OCI-LY1 (cell line): ENCODE data around the gene DMD.

Experiments used
- H2AFZ ChIP-seq: fragments of 200-600 bp; sonication (generic), shearing (Covaris generic); 2 replicates; pipeline ENCODE4 v1.6.0; 2014; ENCODE audit warnings: antibody characterized with exemption, mild to moderate bottlenecking, low read length
- H3F3A ChIP-seq: fragments of 200-600 bp; sonication (generic), shearing (Covaris generic); 2 replicates; pipeline ENCODE4 v1.6.0; 2014; ENCODE audit warnings: mild to moderate bottlenecking, antibody characterized with exemption, low read length, moderate library complexity; ENCODE audit not compliant: insufficient read depth
- H3K27ac ChIP-seq: fragments of 200-600 bp; sonication (generic); 2 replicates; pipeline ENCODE4 v1.5.1; 2014; ENCODE audit warnings: low read length, mixed run types, mild to moderate bottlenecking, low read depth; ENCODE audit not compliant: poor library complexity, severe bottlenecking
- H3K27me3 ChIP-seq: fragments of 200-600 bp; sonication (generic); 2 replicates; pipeline ENCODE4 v1.6.0; 2014; ENCODE audit warnings: antibody characterized with exemption, mild to moderate bottlenecking, low read length, moderate library complexity; ENCODE audit not compliant: insufficient read depth
- H3K36me3 ChIP-seq: fragments of 200-600 bp; sonication (generic); 2 replicates; pipeline ENCODE4 v1.6.1; 2014; ENCODE audit warnings: mild to moderate bottlenecking, antibody characterized with exemption, low read length, moderate library complexity, mixed read lengths; ENCODE audit not compliant: insufficient read depth
- H3K4me1 ChIP-seq: fragments of 200-600 bp; sonication (generic); 2 replicates; pipeline ENCODE4 v1.5.1; 2014; ENCODE audit warnings: mild to moderate bottlenecking, low read length, moderate library complexity; ENCODE audit not compliant: insufficient read depth, severe bottlenecking
- H3K4me2 ChIP-seq: fragments of 200-600 bp; sonication (generic), shearing (Covaris generic); 2 replicates; pipeline ENCODE4 v1.6.1; 2014; ENCODE audit warnings: low read length
- H3K4me3 ChIP-seq: fragments of 200-600 bp; sonication (generic); 2 replicates; pipeline ENCODE4 v1.5.1; 2014; ENCODE audit warnings: low read length, low read depth, mild to moderate bottlenecking, mixed read lengths; ENCODE audit not compliant: poor library complexity, severe bottlenecking
- H3K79me2 ChIP-seq: fragments of 200-600 bp; shearing (Covaris generic); 2 replicates; pipeline ENCODE4 v1.6.1; 2016; ENCODE audit warnings: mixed run types, low read length, mixed read lengths; ENCODE audit not compliant: insufficient read depth
- H3K9ac ChIP-seq: fragments of 200-600 bp; sonication (generic), shearing (Covaris generic); 2 replicates; pipeline ENCODE4 v1.6.1; 2014; ENCODE audit warnings: mild to moderate bottlenecking, low read length, mixed read lengths
- H3K9me2 ChIP-seq: fragments of 200-600 bp; sonication (generic), shearing (Covaris generic); 2 replicates; pipeline ENCODE4 v1.6.1; 2014; ENCODE audit warnings: low read depth, mild to moderate bottlenecking, low read length, mixed read lengths
- H3K9me3 ChIP-seq: fragments of 200-600 bp; shearing (Covaris generic); 2 replicates; pipeline ENCODE4 v1.6.1; 2014; ENCODE audit warnings: low read length, mixed read lengths
- H4K20me1 ChIP-seq: fragments of 200-600 bp; sonication (generic), shearing (Covaris generic); 2 replicates; pipeline ENCODE4 v1.6.0; 2016; ENCODE audit warnings: mild to moderate bottlenecking, low read length; ENCODE audit not compliant: insufficient read depth
- CTCF ChIP-seq: fragments of 200-600 bp; sonication (generic), shearing (Covaris generic); IDR thresholded peaks from 2 replicates; pipeline ENCODE4 v1.5.1; 2017; ENCODE audit warnings: mild to moderate bottlenecking, antibody characterized with exemption, low read length, moderate library complexity, mixed read lengths
- EZH2 ChIP-seq: fragments of 200-600 bp; sonication (generic), shearing (Covaris generic); IDR thresholded peaks from 2 replicates; pipeline ENCODE4 v1.8.0; 2017; ENCODE audit warnings: borderline replicate concordance, mixed run types, mild to moderate bottlenecking, antibody characterized with exemption, low read length, moderate library complexity, mixed read lengths

Gene DMD

DNA sequence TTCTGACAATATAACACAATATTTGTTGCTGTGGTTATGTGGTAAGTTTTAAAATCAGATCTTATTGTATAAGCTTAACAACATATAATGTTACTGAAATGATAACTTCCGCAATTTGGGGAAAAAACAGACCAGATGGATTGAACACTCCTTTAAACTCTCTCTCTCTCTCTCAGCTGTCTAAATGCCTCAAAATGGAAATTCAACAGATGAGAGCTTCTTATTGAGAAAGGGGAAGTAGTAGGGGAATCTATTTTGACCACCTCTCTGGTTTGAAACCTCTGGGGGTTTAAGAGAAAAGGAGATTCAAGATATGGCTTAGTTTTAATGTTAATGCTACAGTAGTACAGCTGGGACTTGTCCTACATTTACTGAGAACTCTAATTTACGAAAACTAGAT lies 40.3 kb downstream of the DMD start:
- H3F3A ChIP-seq: no peaks in the 10 kb centered on the region; the same call in 1 of the 2 replicates
- H3K9me3 ChIP-seq: no peaks in the 10 kb centered on the region
- H3K79me2 ChIP-seq: peaks cover 8% of the 10 kb centered on the region; the same call in 1 of the 2 replicates
- H3K4me2 ChIP-seq: peak overlapping the region; percentile 72
- peak overlapping the region; percentile 100 for H3K27ac ChIP-seq
- no peaks in the 10 kb centered on the region for H3K9me2 ChIP-seq
- H4K20me1 ChIP-seq: no peaks in the 10 kb centered on the region
- H3K4me1 ChIP-seq: peaks cover 100% of the 10 kb centered on the region
- H2AFZ ChIP-seq: no peak overlapping the region
- no peaks in the 10 kb centered on the region for H3K27me3 ChIP-seq
- peak overlapping the region; percentile 29 for H3K4me3 ChIP-seq
- H3K36me3 ChIP-seq: no peaks in the 10 kb centered on the region
- no peak for TF ChIP-seq CTCF
- H3K9ac ChIP-seq: peak overlapping the region; percentile 74

DNA sequence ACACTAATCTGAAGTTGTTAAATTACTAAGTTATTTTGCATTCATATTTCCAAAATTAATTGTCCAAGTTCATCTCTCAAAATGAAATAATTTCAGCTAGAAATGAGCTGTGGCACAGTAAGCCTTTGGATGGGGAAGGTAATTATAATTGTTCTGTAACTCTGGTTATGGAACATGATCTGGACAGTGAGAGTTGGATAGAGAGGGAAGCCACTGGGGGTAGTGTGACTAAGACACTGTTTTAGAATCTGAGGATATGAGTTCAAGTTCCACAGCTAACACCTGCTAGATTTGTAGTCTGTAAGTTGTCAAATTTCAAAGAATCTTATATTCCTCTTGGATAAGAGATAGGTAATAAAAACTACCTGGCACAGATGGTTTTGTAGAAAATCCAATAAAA lies 49.5 kb downstream of the DMD start:
- H3K9me3 ChIP-seq: no peaks in the 10 kb centered on the region
- no peak overlapping the region for H3K4me3 ChIP-seq
- peaks cover 30% of the 10 kb centered on the region for H3K4me1 ChIP-seq
- no peak overlapping the region for H3K27ac ChIP-seq
- no peaks in the 10 kb centered on the region for H4K20me1 ChIP-seq
- H3K9me2 ChIP-seq: no peaks in the 10 kb centered on the region
- no peak overlapping the region for H2AFZ ChIP-seq
- H3F3A ChIP-seq: no peaks in the 10 kb centered on the region
- TF ChIP-seq CTCF: no peak
- TF ChIP-seq EZH2: no peak
- 0 out of 2 replicates have a peak, but pooled peaks cover 3% of the 10 kb centered on the region for H3K79me2 ChIP-seq
- H3K27me3 ChIP-seq: no peaks in the 10 kb centered on the region
- no peak overlapping the region for H3K9ac ChIP-seq
- peaks cover 7% of the 10 kb centered on the region; the same call in 1 of the 2 replicates for H3K36me3 ChIP-seq
- H3K4me2 ChIP-seq: no peak overlapping the region

GRCh38 chrX:33160273-33160672 lies 51.1 kb downstream of the DMD start:
- Histone ChIP-seq H3K9me2 (no peaks in the 10 kb centered on the region), H3K27me3 (no peaks in the 10 kb centered on the region), H3K4me2 (no peak overlapping the region), H3K4me1 (peaks cover 25% of the 10 kb centered on the region), H3K4me3 (no peak overlapping the region), H3K27ac (no peak overlapping the region), H3K36me3 (peaks cover 10% of the 10 kb centered on the region; the same call in 1 of the 2 replicates), H2AFZ (no peak overlapping the region), H3F3A (no peaks in the 10 kb centered on the region), H3K9ac (no peak overlapping the region), H4K20me1 (no peaks in the 10 kb centered on the region), H3K79me2 (no peaks in the 10 kb centered on the region), H3K9me3 (no peaks in the 10 kb centered on the region)
- TF ChIP-seq EZH2 (no peak), CTCF (no peak)
